Measurements from ENCODE around the gene SAE1.
A peak's percentile ranks its signal among the peaks of the same experiment; 100 is the strongest.

Gene SAE1

DNA sequence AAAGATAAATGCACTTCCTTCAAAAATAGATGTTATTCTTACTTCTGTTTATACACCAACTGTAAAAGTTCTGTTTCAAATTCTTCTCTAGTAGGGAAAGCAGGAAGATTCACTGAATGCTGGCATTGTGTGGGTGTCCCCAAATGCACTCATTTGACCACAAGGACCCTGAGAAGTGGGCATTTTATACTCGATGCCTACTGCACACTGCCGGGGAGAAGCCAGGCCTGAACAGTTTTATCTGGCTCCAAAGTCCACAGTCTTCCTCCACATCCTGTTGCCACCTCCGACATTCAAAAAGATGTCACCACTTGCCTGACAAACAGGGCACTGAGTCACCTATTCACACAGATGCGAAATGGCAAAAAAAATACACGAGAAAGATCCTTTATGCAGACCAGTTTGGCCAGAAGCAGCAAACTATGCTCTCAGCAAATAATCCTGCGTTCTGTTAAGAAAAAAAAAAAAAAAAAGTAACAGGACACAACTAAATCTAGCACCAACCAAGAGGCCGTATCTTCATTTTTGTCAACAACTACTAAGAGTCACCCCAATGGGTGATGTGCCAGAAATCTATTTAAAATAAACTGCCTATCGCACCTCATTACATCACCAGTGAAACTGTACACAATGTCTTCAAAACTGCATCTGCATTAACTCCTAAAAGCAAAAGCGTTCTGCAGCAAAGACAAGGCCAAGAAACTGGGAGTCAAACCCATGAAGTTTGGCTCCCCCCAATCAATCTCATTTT, 23.3 kb upstream of the SAE1 start:
- no peak for DNase-seq

DNA sequence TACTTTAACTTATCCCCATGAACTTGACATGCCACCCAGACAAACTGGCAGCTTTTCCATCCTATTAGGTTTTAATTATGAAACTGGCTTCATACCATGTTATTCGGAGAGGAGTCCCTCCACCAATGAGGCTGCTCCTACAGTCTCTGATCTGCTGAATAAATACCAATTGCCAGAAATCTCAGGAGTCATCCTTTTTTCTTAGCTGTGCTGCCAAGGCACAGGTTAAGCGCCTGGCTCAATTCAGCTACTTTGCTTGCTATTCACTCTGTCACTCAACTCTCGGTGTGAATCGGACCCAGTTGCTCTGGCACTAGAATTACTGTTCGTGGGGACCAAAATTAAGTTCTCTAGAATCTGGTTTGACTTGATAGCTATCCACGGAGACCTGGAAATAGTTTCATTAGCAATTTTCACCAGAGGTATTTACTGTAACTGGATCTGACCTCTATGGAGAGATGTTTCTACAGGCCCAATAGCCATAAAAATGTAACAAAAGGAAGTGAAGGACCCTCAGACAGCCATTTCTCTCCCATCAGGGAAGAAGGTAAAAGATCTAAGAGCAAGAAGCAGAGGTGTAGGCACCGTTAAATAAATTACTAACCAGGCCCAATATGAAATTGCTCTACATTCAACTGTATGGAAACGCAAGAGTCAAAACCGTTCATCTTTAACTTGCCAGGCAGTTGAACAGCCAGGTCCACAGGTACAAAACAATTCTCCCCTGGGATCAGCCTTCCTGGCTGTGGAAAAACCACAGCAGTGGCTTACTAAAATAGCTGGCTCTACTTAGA, 22.5 kb upstream of the SAE1 start:
- DNase-seq = no peak

DNA sequence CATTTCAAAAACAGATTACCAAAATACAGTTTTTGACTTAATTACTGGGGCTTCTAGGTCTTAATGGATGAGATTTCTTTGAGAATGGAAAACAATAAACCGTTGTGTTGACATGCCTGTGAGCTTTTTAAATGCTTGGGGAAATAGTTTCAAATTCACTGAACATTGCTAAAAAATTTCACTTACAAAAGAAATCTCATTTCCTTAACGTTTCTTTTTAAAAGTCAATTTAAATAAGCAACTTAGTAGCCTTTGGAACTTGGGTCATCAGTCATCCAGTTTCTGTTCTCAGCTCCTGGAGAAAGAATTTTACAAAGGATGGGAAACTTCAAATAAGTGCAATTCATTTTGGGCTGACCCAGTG, 21.5 kb upstream of the SAE1 start:
- no peak for DNase-seq

DNA sequence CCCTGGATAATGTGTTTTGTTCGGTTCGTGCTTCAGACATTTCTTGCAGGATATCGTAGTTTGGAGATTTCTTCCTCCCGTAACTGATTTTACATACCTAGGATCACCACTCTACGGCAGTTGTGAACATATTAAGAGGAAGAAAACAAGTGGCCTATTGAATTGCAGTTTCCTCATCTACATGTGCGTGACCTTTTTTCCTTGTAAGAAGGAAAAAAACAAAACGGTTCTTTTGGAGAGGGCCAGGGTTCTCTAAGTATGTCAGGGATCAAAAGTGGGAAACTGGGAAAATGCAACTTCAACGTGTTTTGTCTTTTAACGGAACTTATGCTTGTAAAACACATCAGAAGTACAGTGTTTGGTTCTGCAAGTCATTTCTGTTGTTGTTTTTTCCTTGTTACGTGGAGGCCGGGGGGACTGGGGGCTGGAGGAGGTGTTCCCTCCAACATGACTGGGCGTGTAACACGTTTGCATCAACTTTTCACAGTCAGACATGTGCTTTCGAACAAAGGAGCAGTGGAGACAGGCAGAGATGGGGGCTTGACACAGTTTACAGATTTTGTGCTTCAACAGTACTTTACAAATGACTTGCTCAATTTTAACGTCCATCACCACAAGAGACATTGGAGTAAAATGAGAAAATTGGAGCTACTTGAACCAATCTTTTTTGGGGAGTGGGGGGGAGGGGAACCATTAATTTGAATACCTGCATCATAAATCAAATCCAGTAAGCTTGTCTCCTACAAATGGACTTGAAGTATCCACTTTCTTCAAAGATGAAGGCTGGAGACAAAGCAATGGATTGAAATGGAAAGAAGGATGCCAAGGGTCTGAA, 20.9 kb upstream of the SAE1 start:
- DNase-seq = no peak

DNA sequence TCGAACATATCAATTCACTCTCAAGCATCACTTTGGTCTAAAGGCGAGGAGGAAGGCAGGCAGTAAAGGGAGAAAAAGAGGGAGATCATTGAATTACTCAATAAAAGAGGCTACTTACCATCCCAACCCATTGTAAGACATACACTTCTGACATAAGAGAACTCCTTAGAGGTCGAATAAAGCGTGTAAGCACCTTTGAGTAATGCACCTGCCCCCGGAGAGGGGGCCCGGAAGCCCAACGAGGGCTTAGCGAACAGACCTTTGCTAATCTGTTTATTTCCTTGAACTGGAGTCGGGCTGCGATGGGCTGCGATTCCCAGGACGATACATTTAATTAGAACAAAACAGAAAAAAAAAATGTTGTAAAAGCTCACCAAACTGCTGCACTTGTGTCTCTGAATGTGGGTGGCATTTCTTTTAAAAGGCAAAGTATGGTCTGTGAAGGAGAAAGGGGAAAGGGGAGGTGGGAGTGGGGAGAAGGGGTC, 20.1 kb upstream of the SAE1 start:
- no peak for DNase-seq

DNA sequence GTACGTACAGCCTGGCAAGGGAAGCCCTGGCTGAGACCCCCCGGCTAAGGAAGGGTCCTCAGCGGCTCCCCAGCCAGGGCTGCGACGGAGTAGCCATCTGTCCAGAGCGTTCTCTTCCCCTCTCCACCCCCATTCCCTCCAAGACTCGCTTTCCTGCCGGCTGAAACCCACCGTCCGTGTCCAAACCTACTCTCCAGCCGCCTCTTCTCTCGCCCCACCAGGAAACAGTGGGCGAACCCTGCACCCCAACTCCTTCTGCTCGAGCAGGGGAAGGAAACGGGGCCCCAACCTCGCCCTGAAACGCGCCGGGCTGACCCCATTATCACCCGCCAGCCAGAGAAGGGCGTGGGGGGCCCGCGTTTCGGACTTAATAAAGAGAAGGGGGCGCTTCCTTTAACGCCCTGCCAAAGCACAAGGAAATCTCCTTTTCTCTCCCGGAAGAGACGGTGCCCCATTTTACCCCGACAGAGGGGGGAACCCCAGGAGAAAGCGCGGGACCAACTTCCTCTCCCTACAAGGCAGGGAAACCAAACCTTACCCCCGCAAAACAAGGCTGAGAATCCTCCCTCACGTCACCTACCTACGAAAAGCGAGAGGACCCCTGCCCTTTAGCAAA, 19.5 kb upstream of the SAE1 start:
- no peak for DNase-seq

DNA sequence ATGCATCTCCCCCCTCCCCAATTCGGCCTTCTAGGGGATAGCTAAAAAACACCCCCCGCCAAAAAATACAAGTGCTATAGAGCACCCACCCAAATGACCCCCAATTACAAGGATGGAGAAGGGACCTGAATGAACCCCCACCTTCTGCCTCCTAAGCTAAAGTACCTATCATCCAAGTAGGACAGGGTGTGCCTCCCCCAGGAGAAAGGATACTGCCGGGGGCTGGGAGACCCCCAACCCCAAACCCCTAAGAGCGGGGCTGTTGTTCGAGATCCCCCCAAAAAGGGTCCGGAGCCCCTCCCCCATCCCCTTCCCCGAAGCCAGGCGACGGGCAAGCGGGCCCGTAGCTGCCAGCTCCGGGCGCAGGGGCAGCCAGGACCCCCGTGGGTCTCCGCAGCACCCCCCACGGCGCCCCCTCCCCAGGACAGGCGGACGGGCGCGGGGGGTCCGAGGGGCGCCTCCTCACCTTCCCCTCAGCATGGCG, 18.9 kb upstream of the SAE1 start:
- no peak for DNase-seq

DNA sequence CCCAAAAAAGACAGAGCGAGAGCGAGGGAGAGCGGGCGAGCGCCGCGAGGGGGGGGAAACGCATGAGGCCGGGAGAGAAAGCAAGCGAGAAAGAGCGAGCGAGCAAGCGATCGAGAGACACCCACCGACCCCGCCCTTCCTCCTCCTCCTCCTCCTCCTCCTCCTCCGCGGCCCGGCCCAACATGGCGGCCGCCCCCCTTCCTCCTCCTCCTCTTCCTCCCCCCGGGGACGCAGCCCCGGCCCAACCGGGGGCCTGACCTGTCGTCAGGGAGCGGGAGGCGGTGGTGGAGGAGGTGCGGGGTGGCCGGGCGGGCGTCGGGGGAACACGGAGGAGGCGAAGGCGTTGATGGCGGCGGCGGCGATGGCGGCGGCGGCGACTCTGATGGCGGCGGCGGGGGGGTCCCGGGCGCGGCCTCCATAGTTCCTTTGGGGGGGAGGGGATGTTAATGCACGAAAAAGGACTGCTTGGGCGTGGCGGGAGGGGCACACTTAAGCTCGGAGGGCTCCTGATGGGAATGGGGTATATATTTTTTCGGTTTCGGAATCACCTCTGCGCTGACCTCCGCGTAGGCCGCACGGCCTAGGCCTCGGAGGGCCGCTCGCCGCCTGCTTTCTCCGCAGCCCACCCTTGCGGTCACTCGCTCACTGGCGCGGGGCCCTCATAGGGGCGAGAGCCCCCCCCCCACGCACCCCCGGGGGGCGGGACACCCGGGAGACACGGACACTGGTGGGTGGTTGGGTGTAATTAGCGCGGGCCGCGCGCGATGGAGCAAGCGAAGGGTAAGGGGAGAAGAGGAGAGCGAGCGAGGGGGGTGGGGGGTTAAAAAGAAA, 18.3 kb upstream of the SAE1 start:
- no peak for DNase-seq

DNA sequence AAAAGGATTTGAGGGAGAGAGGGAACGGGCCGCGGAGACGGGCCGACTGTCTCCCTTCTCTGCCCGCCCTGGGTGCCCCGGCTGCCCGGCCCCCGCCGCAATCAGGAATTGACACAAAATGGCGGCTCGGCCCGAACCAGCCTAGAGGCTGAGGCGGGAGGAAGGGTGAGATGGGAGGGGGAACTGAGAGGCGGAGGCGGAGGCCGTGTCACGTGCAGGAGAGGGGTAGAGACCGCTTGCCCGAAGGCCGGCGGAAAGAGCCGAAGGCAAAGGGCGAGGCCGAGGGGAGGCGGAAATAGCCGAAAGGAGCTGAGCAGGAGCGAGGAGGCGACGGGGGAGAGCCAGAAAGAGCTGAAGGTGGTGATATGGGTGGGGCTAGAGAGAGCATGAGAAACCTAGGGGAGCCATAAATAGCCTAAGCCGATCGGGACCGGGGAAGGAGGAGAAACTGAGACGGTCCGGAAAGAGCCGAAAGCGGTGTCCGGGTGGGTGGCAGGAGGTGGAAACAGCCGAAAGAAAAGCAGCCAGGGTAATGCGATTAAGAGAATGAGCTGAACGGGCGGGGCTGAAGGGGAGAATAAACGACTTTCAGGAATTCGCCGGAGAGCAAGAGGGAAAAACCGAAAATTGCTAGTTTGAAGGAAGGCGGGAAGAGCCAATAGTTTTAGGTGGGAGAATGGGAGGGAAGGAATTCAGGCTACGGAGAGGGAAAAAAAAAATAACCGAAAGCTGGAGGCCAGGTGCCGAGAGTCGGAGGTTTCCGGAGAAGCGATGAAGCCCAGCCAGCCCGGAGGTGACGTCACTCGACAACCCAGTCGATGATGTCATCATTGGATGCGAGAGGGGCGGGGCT, 17.4 kb upstream of the SAE1 start, which contains the start of gene ZC3H4:
Gene ZC3H4 (minus strand): TSS at position 780 of the 853 bp plus-strand sequence. CDS start 1,192 bp downstream, outside the sequence.
- peak; percentile 93 for DNase-seq

DNA sequence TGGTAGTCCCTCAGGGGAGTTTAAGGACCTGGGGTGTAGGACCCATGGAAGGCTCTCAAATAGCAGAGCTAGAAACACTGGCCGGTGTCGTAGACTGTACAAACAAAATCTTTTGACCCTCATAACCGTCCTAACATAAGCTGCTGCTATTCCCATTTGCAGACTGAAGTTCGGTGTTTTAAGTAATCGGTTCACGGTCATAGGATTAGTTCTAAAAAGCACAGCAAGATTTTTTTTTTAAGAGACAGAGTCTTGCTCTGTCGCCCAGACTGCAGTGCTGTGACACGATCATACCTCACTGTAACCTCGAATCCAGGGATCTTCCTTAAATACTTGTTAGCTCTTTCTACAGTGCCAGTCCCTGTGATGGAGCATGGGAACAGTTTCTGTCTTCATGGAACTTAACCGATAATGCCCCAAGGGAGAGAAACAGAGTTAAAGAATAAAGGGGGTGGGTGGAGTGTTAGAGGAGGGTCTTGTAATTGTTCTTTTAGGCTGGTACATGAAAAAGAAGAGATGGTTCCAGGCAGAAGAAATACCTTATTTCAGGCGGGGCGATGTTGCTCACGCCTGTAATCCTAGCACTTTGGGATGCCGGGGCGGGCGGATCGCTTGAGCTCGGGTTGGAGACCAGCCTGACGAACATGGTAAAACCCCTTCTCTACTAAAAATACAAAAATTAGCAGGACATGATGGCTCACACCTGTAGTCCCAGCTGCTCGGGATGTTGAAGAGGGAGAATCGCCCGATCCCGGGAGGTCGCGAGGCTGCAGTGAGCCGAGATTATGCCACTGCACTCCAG, 16.6 kb upstream of the SAE1 start:
- DNase-seq = no peak

DNA sequence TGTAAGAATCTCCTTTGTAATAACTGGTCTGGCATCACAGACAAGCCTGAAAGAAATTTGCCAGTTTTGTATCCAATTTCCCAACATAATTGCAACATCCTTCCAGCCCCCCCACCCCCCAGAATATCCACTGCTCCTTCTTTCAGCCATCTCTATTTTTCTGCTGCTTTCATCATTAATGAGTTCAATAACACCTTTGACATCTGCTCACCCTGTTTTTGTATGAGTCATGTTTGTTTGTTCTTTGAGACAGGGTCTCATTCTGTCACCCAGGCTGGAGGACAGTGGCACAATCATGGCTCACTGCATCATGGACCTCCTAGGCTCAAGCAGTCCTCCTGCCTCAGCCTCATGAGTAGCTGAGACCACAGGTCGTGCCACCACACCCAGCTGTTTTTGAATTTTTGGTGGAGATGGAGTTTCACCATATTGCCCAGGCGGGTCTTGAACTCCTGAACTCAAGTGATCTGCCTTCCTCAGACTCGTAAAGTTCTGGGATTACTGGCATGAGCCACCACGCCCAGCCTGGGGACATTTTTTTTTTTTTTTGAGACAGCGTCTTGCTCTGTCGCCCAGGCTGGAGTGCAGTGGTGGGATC, 10.1 kb upstream of the SAE1 start:
- no peak for DNase-seq

DNA sequence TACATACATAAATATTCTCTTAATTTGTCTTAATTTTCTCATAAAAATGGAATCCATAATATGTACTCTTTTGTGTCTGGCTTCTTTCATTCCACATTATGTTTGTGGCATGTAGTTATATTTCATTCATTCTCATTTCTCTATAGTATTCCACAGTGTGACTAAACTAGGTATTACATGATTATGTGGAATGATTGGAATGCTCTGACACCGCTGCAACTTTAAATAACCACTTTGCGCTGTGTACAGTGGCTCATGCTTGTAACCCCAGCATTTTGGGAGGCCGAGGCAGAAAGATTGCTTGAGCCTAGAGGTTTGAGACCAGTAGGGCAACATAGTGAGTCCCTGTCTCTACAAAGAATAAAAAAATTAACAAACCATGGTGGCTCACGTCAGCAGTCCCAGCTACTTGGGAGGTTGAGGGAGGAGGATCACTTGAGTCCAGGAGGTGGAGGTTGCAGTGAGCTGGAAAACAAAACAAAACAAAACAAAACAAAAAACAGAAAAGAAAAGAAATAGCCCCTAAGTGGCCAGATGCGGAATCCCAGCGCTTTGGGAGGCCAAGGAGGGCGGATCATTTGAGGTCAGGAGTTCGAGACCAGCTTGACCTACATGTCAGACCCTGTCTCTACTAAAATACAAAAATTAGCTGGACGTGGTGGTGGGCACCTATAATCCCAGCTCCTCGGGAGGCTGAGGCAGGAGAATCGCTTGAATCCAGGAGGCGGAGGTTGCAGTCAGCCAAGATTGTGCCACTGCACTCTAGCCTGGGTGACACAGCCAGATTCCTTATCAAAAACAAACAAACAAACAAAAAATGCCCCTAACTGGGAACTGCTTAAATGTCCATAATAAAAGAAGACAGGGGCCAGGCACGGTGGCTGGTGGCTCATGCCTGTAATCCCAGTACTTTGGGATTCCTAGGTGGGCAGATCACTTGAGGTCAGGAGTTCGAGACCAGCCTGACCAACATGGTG, 8.0 kb upstream of the SAE1 start:
- DNase-seq = no peak

DNA sequence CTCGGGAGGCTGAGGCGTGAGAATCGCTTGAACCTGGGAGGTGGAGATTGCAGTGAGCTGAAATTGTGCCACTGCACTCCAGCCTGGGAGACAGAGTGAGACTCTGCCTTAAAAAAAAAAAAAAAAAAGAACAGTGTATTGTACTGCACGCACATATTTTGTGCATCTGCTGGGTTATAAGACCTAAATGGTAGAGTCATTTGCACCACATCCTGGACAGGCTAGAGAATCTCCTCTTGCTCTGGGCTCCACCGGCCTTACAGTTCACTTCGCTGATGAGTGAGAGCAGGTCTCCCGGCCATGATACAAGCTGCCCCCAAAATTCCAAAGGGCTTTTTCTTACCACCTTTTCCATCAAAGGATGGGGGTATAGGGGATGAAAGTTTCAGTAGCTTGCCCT, 7.2 kb upstream of the SAE1 start:
- DNase-seq = no peak

DNA sequence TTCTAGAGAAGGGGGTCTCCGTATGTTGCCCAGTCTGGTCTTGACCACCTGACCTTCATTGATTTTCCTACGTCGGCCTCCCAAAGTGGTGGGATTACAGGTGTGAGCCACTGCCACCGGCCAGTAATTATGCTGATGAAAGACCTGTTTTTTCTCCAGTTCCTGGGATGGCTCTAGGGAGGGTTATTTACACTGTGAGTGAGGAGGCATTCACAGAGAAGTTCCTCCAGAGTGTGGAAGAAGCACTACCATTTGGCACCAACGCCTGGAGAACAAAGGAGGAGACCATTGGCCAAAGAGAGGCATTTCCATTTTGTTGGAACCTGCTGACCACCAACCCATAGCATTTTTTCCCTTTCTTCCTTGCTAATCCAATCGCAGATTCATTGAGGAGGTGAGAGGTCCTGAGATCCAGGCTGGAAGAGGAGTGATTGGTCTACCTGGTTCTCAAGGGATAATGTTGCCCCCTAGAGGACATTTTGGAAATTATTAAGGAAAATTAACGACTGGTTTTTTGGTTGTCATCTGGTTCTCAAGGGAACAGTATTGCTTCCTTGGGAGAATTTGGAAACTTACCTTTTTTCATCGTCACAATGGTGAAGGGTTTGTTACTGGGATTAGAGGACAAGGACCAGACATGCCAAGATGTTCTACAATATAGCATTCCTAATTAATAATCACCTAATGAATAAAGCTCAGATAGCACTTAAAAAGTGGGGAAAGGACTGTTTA, 5.5 kb upstream of the SAE1 start:
- DNase-seq = no peak

DNA sequence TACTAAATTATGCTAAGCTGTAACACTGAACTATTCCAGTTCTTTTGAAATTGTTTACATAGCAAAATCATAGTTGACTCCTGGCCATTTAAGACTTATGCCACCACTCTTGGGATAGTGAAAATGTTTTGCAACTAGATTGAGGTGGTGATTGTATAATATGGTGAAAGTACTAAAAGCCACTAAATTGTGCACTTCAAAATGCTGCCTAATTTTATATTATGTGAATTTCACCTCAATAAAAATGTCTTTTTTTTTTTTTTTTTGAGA, 5.0 kb upstream of the SAE1 start:
- DNase-seq = no peak

DNA sequence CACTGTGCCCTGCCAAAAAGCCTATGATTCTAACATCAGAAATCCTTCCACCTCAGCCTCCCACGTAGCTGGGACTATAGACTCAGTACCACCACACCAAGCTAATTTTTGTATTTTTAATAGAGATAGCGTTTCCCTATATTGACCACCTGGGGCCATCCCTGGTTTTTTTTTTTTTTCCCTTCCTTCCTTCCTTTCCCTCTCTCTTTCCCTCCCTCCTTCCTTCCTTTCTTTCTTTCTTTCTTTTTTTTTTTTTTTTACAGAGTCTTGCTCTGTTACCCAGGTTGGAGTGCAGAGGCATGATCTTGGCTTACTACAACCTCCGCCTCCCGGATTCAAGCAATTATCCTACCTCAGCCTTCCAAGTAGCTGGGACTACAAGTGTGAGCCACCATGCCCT, 1.1 kb upstream of the SAE1 start:
- no peak for DNase-seq

DNA sequence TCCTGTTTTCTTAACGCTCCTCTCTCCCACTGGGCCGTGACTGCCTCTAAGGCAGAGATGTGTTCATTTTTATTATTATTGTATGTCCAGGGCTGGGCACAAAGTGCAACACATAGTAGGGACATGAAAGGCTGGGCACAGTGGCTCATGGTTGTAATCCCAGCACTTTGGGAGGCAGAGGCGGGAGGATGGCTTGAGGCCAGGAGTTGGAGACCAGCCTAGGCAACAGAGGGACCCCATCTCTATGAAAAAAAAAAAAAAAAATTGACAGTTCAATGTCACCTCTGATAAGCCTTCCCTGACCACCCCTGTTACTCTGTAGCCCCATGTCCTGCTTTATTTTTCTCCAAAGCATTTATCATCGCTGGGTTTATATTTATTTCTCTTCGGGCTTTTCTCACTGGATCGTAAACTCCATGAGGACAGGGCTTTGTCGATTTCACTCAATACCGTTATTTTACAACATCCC, 481 bp upstream of the SAE1 start:
- DNase-seq = no peak
